ENCODE data around the gene FBXL7.

Gene FBXL7

DNA sequence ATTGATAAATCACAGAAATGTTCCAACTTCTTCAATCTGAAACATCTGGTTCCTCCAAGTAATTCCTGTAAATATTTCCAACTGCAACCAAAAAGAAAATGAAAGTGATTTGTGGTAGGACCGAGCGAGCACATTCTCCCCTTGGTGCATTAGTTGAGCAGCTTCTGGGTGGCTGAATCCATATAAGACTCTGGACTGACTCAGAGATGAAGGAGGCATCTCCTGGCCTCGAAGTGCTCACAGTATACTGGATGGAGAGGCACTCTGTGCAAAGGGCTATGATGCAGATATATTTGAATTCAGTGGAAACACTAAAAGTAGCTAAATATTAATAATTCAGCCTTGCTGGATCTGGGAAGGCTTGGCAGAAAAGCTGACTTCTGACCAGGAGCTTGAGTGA, 414.7 kb downstream of the FBXL7 start:
- no peak for DNase-seq

- no peak for DNase-seq
Observed at GRCh38 chr5:15926586-15926985, 426.6 kb downstream of the FBXL7 start.

- no peak for DNase-seq
Observed at GRCh38 chr5:15927710-15928380, 427.9 kb downstream of the FBXL7 start.

GRCh38 chr5:15929611-15930263, 429.8 kb downstream of the FBXL7 start:
- no peak for DNase-seq

- no peak for DNase-seq
Observed at GRCh38 chr5:15932066-15932465, 432.1 kb downstream of the FBXL7 start.

DNA sequence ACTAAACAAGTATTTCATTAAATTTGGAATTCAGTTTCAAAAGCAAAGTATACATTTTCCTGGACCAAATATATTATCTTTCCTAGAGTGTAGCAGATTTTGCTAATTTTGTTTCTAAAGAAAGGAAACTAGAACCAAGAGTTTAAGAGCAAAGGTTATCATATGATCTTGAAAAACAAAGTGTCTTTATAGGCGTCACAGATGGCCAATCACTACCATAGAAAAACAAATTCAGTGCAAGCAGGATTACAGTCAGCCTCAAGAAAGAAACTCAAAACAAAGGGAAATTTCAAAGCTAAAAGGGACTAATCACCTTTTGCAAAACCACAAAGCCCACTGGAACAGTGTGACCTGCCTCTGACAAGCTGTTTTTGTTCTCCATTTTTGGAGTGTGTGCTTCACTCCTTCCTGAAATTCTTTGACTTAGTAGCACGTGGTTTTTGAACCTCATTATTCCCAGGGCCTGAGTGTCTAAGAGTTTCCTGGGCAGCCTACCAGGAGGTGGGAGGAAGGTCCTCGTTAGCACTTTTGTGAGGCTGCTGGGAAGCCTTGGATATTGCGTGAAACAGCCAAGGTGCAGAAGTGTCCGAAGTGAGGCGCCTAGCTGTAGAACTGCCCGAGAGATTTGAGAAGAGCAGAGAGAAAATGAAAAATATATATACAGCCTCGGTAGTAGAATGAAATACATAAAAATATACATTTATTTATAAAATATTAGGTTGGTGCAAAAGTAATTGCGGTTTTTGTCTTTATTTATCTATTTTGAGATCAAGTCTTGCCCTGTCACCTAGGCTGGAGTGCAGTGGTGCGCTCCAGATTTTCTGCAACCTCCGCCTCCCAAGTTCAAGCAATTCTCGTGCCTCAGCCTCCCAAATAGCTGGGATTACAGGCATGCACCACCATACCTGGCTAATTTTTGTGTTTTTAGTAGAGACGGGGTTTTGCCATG, 433.6 kb downstream of the FBXL7 start:
- no peak for DNase-seq

GRCh38 chr5:15936505-15937245, 436.7 kb downstream of the FBXL7 start:
- DNase-seq, result no peak

- no peak for DNase-seq
Observed at GRCh38 chr5:15937708-15938107, 437.7 kb downstream of the FBXL7 start.

- no peak for DNase-seq
Observed at GRCh38 chr5:15938186-15938585, 438.2 kb downstream of the FBXL7 start.

DNA sequence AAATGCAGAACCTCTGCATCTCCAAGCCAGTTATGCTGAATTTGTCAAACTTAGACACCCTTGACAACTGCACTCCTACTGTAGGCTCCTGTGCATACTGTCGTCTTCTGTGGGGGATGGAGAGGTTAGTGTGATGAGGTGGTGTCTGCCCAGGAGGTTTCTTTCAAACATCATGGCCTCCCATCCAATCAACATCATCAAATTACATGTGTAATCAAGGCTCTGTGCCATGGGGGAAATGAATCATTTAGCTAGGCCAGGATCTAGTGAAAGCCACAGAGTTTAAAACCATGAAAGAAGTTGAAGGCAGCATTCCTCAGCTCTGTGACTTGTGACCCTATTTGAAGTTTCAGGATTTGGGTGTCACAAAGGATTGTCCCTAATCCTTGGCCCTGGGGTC, 439.0 kb downstream of the FBXL7 start:
- no peak for DNase-seq

GRCh38 chr5:15940905-15941304, 440.9 kb downstream of the FBXL7 start:
- no peak for DNase-seq

DNA sequence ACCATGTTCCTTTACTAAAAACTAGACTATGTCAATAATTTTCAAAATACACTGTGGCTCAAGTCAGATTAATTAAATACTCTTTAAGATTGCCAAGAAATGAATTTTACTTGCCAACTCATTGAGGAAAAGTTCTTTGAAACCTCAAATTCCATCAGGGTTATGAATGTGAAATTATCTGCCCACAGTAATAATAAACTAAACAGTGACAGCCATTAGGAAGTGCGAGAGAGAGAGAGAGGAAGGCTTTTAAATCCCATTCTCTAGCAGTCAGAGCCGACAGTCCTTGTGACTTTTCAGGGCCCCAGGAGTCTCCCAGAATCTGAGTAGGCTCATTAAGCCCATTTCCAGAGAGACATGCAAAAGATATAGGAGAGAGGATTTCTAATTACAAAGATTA, 443.5 kb downstream of the FBXL7 start:
- DNase-seq, result no peak

GRCh38 chr5:15946026-15946425, 446.0 kb downstream of the FBXL7 start:
- no peak for DNase-seq

- no peak for DNase-seq
Observed at GRCh38 chr5:15948190-15948589, 448.2 kb downstream of the FBXL7 start.

DNA sequence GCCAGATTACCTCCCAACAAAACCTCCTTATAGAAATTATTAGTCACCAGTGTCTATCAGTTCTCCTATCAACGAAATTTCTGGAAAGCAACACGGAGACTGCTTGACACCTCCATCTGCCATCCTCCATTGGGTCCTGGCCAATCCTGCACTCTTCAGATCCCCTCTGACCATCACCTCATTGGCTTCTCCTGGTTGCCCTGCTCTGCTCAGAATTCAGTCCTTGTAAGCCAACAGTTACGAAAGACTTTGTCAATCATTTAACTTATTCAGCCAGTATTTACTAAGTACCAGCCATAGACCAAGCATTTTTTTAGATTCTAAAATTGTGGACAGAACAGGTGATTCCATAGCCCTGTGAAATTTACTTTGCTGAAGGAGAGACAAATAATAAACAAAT, 451.1 kb downstream of the FBXL7 start:
- DNase-seq, result no peak

DNA sequence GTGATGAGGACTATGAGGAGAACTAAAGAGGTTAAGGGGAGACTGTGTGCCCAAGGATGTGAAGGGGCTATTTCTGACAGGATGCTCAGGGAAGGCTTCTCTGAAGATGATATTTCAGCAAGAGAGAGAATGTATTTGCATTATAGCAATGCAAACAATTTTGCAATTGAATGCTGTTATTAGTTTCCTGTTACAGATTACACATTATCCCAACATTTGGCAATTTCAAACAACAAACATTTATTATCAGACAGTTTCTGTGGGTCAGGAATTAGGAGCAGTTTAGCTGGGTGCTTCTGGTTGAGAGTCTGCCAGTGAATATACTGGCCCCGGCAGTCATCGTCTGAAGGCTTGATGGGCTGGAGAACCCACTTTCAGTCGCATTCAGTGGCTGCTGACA, 451.6 kb downstream of the FBXL7 start:
- DNase-seq, result no peak

DNA sequence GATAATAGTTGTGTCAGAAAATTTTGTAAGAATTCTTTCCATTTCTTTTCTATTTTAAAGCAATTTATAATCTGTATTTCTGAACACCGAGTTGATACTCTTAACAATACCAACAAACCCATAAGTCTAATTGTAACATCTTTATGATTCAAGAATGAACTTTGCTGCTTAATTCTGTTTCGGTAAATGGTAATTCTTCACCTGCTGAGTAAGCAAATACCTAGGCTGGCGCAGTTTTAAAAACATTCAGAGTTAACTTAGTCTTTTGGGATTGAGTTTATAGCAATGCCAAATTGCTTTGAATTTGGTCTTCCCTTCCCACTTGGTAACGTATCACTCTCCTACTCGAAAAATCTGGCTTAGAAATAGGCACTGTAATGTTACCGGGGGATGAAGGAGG, 456.6 kb downstream of the FBXL7 start:
- DNase-seq, result no peak

DNA sequence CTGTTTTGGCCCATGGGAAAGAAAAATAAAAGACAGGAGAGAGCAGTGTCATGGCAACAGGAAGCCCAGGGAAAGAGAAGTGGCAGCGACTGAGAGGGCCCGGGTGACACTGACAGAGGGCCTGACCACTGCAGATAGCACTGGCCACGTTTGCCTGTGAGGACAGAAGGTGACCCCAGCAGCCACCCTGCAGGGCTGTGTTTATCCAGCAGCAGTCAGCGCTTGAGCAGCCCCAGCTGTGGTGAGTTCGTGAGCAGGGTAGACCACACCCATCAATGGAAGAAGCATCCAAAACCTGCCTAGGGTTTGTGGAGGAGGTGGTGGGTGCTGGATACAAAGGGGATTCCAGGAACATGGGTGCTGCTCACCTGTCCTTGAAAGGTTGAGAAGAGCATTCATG, 457.1 kb downstream of the FBXL7 start:
- DNase-seq, result no peak

DNA sequence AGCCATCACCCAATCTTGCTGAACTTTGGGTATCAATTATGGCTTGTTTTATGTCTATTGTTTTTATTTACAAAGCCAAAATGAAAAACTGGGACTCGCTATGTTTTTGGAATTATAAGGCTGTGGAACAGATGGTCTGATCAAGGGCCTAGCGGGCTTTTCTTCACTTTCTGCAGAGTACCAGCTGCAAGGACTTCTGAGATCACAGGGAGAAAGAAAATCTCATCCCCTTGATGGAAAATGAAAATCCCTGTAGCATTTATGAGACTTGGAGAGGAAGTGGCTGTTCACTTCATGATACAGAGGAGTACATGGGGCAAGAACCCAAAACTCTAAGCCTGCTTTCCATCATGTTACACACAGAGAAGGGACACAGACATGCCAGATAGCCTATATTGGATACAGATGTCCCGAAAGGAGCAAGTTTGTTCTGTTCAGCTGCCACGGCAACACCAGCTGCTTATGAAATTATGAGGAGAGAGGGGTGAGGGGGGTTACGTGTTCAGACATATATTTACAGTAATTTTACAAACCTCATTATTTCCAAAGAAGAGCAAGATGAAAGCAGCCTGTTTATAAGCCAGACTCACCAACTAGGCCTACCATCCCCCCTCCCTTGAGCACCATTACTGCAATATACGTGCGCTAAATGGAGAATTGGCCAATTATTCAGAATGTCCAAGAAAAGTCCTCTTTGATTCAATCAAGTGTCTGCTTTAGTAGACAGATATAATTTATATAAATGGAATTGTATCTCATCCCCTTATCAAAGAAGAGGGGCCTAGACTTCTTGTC, 459.6 kb downstream of the FBXL7 start:
- DNase-seq, result no peak

- no peak for DNase-seq
Observed at GRCh38 chr5:15966066-15966640, 466.2 kb downstream of the FBXL7 start.

- DNase-seq, result no peak
Observed at GRCh38 chr5:15966651-15967050, 466.7 kb downstream of the FBXL7 start.

DNA sequence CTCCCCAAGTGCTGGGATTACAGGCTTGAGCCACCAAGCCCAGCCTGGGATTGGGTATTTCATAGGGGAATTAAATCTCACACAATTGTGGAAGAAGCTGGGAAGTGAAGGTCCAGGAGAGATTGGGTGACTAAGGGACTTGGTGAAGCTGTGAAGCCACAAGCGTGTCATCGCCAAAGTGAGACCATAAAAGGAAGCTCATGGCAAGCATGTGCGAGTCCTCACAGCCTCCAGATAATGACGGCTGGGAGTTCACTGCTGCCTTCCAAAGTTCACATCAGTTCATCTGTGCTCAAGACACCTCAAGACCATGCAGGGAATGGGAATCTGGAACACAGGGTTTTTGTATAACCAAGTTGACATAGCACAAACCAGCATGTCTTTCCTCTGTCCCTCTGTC, 469.0 kb downstream of the FBXL7 start:
- no peak for DNase-seq
